ENCODE measurements around the gene CCT5.

- TF ChIP-seq CTCF (IDR thresholded peaks at IDR 0.05) (no peak), ZFX (IDR thresholded peaks at IDR 0.05; ENCODE audit: borderline replicate concordance) (no peak)
These were observed 29.2 kb downstream of the CCT5 start for GRCh38 chr5:10279328-10279727.
